Measurements from ENCODE around the gene MTHFD2.
"Not testable (repeated sequence)": the region's sequence is repeated elsewhere in the genome, so short reads cannot be mapped to it uniquely, and the experiment has no call there.

The MTHFD2 gene

GRCh38 chr2:74205113-74205512 is 6.7 kb downstream of the MTHFD2 start:
- no peak for DNase-seq (ENCODE audit: low read depth)
- no peak overlapping the region for H3K4me3 ChIP-seq (ENCODE audit: low read length)
- no peak for TF ChIP-seq CTCF (conservative IDR thresholded peaks at IDR 0.05; ENCODE audit: low read length)

GRCh38 chr2:74205596-74205995 is 7.2 kb downstream of the MTHFD2 start:
- TF ChIP-seq CTCF (conservative IDR thresholded peaks at IDR 0.05; ENCODE audit: low read length), result no peak
- DNase-seq (ENCODE audit: low read depth), result no peak
- no peak overlapping the region for H3K4me3 ChIP-seq (ENCODE audit: low read length)

GRCh38 chr2:74206180-74206688 is 7.8 kb downstream of the MTHFD2 start:
- no peak for TF ChIP-seq CTCF (conservative IDR thresholded peaks at IDR 0.05; ENCODE audit: low read length)
- DNase-seq (ENCODE audit: low read depth), result peak; percentile 61
- no peak overlapping the region for H3K4me3 ChIP-seq (ENCODE audit: low read length)

- H3K4me3 ChIP-seq (ENCODE audit: low read length), result no peak overlapping the region
- DNase-seq (ENCODE audit: low read depth), result no peak
- no peak for TF ChIP-seq CTCF (conservative IDR thresholded peaks at IDR 0.05; ENCODE audit: low read length)
Observed at GRCh38 chr2:74212702-74213410, 14.4 kb downstream of the MTHFD2 start.

GRCh38 chr2:74215771-74216170 is 17.4 kb downstream of the MTHFD2 start:
- not testable (repeated sequence) for H3K4me3 ChIP-seq (ENCODE audit: low read length); DNase-seq (ENCODE audit: low read depth)

- DNase-seq (ENCODE audit: low read depth), result no peak
- no peak overlapping the region for H3K4me3 ChIP-seq (ENCODE audit: low read length)
- TF ChIP-seq CTCF (conservative IDR thresholded peaks at IDR 0.05; ENCODE audit: low read length), result no peak
Observed at GRCh38 chr2:74216642-74217041, 18.2 kb downstream of the MTHFD2 start.

- H3K4me3 ChIP-seq (ENCODE audit: low read length), result no peak overlapping the region
- no peak for DNase-seq (ENCODE audit: low read depth)
- TF ChIP-seq CTCF (conservative IDR thresholded peaks at IDR 0.05; ENCODE audit: low read length), result no peak
Observed at GRCh38 chr2:74219846-74220486, 21.6 kb downstream of the MTHFD2 start.
